SU-DHL-6 (cell line): Measurements from ENCODE around the gene PDE4B.

Experiments used
- H2AFZ ChIP-seq: fragments of 200-600 bp; sonication (generic); 2 replicates; pipeline ENCODE4 v1.6.1; 2014; ENCODE audit warnings: low read depth, mild to moderate bottlenecking, moderate library complexity, mixed read lengths, antibody characterized with exemption, low read length; ENCODE audit not compliant: severe bottlenecking
- H3F3A ChIP-seq: fragments of 200-600 bp; shearing (Covaris generic); 2 replicates; pipeline ENCODE4 v1.6.0; 2016; ENCODE audit warnings: antibody characterized with exemption, mild to moderate bottlenecking; ENCODE audit not compliant: insufficient read depth
- H3K27ac ChIP-seq: fragments of 200-600 bp; sonication (generic); 2 replicates; pipeline ENCODE4 v1.5.1; 2016; ENCODE audit warnings: low read depth, mild to moderate bottlenecking, low read length, moderate library complexity, mixed read lengths
- H3K27me3 ChIP-seq: fragments of 200-600 bp; sonication (generic), shearing (Covaris generic); 2 replicates; pipeline ENCODE4 v1.6.0; 2014; ENCODE audit warnings: mild to moderate bottlenecking, low read length
- H3K36me3 ChIP-seq: fragments of 200-600 bp; sonication (generic); 2 replicates; pipeline ENCODE4 v1.6.1; 2014; ENCODE audit warnings: mild to moderate bottlenecking, low read length, mixed read lengths
- H3K4me2 ChIP-seq: fragments of 300-600, 200-600 bp; shearing (Covaris generic), sonication (generic); 2 replicates; pipeline ENCODE4 v1.6.0; 2014; ENCODE audit warnings: low read length, low read depth, mild to moderate bottlenecking; ENCODE audit not compliant: poor library complexity, severe bottlenecking
- H3K4me3 ChIP-seq: fragments of 200-600 bp; sonication (generic); 2 replicates; pipeline ENCODE4 v1.5.1; 2014; ENCODE audit warnings: antibody characterized with exemption, low read length, mild to moderate bottlenecking, mixed read lengths; ENCODE audit not compliant: insufficient read depth, poor library complexity, severe bottlenecking
- H3K79me2 ChIP-seq: fragments of 200-600 bp; sonication (generic); 2 replicates; pipeline ENCODE4 v1.6.1; 2014; ENCODE audit warnings: mild to moderate bottlenecking, low read length, moderate library complexity; ENCODE audit not compliant: insufficient read depth
- H3K9ac ChIP-seq: fragments of 200-600 bp; sonication (generic); 2 replicates; pipeline ENCODE4 v1.7.0; 2014; ENCODE audit warnings: mild to moderate bottlenecking, low read length
- H3K9me2 ChIP-seq: fragments of 200-600 bp; sonication (generic); replicated peaks from 2 replicates; pipeline ENCODE4 v1.6.1; 2014; ENCODE audit warnings: low read length; ENCODE audit not compliant: insufficient read depth
- H3K9me3 ChIP-seq: fragments of 200-600 bp; sonication (generic); 2 replicates; pipeline ENCODE4 v1.6.1; 2014; ENCODE audit warnings: low read length, mixed read lengths; ENCODE audit not compliant: insufficient read depth
- H4K20me1 ChIP-seq: fragments of 200-600 bp; sonication (generic); 2 replicates; pipeline ENCODE4 v1.6.1; 2014; ENCODE audit warnings: low read depth, mild to moderate bottlenecking, antibody characterized with exemption, low read length, moderate library complexity, mixed read lengths
- CTCF ChIP-seq: fragments of 200-600 bp; sonication (generic); IDR thresholded peaks from one replicate; pipeline ENCODE4 v1.5.1; 2017; ENCODE audit warnings: antibody characterized with exemption, mild to moderate bottlenecking, low read length, moderate library complexity; ENCODE audit not compliant: insufficient read depth, poor library complexity, severe bottlenecking
- EZH2phosphoT487 ChIP-seq: fragments of 200-600 bp; sonication (generic), shearing (Covaris generic); conservative IDR thresholded peaks from 2 replicates; pipeline ENCODE4 v1.6.1; 2018; ENCODE audit warnings: mild to moderate bottlenecking, antibody characterized with exemption, low read length, moderate library complexity, mixed read lengths

The PDE4B gene

DNA sequence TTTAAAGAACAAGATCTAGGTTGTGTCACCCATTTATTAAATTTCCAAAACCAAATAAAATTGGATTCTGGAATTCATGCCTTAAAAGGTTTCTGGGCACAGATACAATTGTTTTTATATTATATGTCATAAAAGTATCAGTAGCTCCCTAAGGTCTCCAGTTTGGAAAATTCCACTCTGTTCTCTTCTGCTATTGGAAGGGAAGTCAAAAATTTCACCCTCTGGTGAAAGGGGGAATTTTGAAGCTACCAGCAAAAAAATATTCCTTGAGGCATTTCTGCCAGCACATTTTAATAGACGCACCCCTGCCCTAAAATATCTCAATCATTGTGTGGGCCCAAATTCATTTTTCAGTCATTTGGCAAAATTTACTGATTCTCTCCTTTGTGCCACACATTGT, 455.6 kb downstream of the PDE4B start:
- no peak overlapping the region for H2AFZ ChIP-seq
- no peaks in the 10 kb centered on the region for H3K27me3 ChIP-seq
- H3K9me2 ChIP-seq = no peaks in the 10 kb centered on the region
- TF ChIP-seq CTCF = no peak
- no peak for TF ChIP-seq EZH2phosphoT487
- H3K27ac ChIP-seq = no peak overlapping the region
- no peak overlapping the region for H3K4me2 ChIP-seq
- no peak overlapping the region for H3K9ac ChIP-seq
- H3K36me3 ChIP-seq = no peaks in the 10 kb centered on the region
- no peaks in the 10 kb centered on the region for H4K20me1 ChIP-seq
- no peaks in the 10 kb centered on the region for H3K79me2 ChIP-seq
- no peak overlapping the region for H3K4me3 ChIP-seq
- H3F3A ChIP-seq = no peaks in the 10 kb centered on the region
- no peaks in the 10 kb centered on the region for H3K9me3 ChIP-seq

GRCh38 chr1:66248746-66249145, 456.1 kb downstream of the PDE4B start:
- Histone ChIP-seq H4K20me1 (no peaks in the 10 kb centered on the region), H3F3A (no peaks in the 10 kb centered on the region), H3K79me2 (no peaks in the 10 kb centered on the region), H3K9me2 (no peaks in the 10 kb centered on the region), H3K9me3 (no peaks in the 10 kb centered on the region), H3K4me3 (no peak overlapping the region), H3K27ac (no peak overlapping the region), H3K36me3 (no peaks in the 10 kb centered on the region), H3K9ac (no peak overlapping the region), H2AFZ (no peak overlapping the region), H3K27me3 (no peaks in the 10 kb centered on the region), H3K4me2 (no peak overlapping the region)
- TF ChIP-seq CTCF (no peak), EZH2phosphoT487 (no peak)

- Histone ChIP-seq H3K4me2 (no peak overlapping the region), H3K4me3 (no peak overlapping the region)
Measured at GRCh38 chr1:66250075-66250474, 457.4 kb downstream of the PDE4B start.

More at GRCh38 chr1:66250075-66250474, 457.4 kb downstream of the PDE4B start:
- Histone ChIP-seq H3K27ac (no peak overlapping the region), H3K9me2 (no peaks in the 10 kb centered on the region), H3K36me3 (no peaks in the 10 kb centered on the region), H3K79me2 (no peaks in the 10 kb centered on the region), H2AFZ (no peak overlapping the region), H3K9ac (no peak overlapping the region), H3K9me3 (no peaks in the 10 kb centered on the region), H4K20me1 (no peaks in the 10 kb centered on the region), H3K27me3 (no peaks in the 10 kb centered on the region), H3F3A (no peaks in the 10 kb centered on the region)
- no peak for TF ChIP-seq CTCF
- no peak for TF ChIP-seq EZH2phosphoT487
